NCI-H2196 (cell line): ENCODE measurements around the gene HIVEP3.

Experiments used
- DNase-seq: peaks from one replicate; lab custom pipeline; 2025; ENCODE audit not compliant: unreplicated experiment; lab: John Stamatoyannopoulos, UW

The HIVEP3 gene

DNA sequence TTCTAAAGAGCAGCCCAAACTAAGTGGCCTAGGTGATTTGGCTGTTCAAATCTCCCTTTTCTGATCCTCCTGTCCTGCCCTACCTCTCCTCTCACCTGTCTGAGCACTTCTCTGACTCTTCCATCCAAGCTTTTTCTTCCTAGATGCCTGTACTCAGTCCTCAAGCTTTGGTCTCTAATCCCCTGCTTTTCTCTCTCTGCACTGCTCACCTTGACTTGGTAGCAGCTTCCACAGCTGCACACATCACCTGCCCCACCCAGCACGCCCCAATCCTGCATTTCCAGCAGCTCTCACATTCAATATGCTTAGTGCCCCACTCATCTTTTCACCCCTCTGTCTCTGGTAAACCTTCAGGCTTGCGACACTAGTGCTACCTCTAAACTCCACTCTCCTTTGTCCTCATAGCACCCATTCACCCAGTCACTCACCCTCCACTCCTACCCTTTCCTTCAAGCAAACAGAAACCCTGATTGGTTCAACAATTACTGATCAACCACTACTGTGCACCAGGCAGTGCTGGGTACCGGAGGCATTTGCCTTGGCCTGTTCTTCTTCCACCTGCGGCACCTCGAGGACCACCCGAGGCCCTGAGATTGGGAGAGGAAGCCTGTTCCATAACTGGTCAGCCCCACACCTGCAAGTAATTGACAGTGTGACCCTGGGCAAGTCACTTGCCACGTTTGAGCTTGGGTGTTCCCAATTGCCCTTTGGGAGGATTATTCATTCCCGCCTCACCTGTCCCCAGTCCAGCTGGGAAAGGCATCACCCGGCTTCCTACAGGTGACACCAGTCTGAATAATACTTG is 298.2 kb downstream of the HIVEP3 start:
- DNase-seq, result no peak

DNA sequence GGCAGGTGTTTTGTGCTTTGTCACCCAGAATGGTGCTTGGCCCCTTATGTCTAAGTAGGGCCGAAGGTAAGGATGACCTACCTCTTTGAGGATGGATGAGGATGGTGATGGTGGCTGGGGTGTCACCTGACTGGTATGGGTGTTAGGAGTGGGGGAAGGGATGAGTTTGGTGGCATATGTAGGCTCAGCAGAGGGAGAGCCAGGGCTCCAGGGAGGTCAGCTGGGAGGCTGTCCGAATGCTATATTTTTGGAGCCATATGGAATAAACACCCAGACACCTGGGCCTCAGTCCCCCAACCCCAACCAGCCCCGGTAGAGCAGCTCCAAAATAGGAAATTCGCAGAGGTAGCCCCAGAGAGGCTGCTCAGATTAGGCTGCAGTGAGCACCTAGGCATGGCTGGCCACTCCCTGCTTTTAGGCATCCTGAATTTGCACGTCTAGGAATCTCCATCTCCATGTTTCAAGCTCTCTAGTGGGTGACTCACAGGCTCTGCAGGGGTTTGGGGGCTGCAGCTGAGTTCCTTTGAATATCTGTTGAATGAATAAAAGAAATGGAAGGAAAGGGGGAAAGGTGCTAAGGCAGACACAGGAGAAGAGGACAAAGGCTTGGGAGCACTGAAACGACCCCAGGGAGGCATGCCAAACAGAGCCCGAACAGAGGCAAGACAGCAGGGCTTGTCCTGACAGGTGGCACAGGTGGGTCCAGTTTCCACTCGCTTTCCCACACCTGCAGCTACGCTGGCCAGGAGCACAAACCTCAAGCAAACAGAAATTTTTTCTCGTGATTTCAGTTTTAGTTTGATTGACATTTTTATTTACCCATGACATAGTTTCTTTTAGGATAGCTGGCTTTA is 299.0 kb downstream of the HIVEP3 start:
- no peak for DNase-seq

DNA sequence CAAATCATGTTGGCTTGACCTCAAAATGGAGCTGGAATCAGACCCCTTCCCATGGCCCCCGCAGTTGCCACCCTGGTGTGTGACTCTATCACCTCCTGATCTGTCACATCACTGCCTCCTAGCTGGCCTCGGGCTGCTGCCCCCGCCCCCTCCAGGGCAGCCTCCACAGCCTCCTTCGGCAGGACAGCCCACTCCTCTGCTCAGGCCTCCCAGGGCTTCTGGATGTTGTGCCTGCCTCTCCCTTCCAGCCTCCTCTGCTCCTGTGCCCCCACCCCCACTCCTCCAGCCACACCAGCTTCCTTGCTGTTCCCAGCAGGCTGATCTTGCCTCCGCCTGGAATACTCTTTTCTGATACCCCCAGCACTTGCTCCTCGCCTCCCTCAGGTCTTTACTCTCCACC is 299.9 kb downstream of the HIVEP3 start:
- DNase-seq, result no peak

DNA sequence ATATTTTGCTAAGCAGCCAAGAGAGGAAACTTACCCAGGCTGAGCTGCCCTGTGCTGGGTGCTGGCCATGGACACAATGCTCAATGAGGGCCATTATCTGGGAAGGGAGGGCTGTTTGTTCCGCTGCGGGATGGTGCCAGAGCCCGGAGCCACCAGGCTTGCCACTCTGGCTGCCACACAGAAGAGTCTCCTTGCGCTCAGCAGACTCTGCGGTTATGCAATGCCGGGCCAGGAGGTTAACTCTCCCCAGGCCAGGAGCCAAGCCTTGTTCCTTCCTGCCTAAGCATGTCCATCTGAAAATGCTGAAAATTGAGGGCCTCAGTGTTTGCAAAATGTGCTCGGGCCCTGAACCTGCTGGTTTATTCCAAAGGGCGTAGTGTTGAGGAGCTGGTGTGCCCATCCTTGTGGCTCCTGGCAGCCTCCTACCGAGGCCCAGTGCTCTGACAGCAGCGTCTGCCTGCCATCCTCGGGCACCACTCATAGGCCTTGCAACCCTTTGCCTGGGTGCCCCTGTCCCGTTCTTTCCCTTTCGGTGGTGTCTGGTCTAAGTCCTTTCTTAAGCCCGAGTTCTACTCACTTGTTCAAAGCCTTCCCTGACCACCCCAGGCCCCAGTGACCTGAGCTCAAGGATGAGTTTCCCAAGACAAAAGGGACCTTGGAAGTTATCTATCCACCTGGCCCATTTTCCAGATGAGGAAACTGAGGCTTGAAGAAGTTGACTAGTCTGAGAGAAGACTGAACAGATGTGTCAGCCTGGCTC is 300.5 kb downstream of the HIVEP3 start:
- DNase-seq, result peak; percentile 81

DNA sequence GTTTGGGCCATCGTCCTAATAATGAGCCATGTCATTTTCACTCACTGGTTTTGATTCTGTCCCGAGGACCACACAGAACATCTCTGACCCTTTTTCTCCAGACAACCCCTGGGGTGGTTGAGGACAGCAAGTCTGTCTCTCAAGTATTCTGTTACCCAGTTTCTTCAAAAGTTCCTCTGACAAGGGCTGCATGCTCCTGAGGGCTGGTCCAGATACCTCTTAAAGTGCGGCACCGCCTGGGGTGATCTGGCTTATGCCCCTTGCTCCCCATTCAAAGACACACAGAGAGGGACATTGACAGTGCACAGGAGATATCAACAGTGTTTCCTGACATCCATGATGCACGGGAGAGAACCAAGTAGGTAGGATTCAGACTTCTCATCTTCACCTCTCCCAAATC is 301.4 kb downstream of the HIVEP3 start:
- no peak for DNase-seq

DNA sequence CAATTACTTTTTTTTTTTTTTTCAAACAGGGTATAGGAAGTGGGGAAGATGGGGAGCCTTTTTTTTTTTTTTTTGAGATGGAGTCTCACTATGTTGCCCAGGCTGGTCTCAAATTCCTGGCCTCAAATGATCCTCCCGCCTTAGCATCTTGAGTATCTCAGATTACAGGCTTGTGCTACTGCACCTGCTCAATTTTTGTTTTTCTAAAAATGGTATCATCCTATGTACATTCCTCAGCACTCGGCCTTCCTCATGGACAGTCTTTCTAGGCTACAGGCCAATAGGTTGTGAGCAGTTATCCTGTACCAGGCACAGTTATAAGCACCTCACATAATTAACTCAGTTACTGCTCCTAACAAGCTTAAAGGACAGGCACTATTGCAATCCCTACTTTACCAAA is 302.2 kb downstream of the HIVEP3 start:
- no peak for DNase-seq

DNA sequence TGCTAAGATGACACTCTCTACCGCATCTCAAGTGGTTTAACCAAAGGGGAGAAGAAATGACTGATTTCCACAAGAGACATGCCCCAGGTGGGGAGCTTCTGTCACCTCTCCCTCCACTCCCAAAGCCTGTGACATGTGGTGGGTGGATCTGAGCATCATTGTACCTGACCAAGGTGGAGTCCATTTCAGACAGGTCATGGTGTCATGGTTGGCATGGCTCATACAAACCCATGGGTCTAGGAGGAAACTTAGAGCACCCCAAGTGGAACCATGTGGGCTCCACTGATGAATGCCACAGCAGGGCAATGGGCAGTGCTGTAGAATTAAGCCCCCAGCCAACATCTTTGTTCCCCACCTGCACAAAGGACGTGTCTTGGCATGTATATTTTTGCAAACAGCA is 302.7 kb downstream of the HIVEP3 start:
- no peak for DNase-seq

DNA sequence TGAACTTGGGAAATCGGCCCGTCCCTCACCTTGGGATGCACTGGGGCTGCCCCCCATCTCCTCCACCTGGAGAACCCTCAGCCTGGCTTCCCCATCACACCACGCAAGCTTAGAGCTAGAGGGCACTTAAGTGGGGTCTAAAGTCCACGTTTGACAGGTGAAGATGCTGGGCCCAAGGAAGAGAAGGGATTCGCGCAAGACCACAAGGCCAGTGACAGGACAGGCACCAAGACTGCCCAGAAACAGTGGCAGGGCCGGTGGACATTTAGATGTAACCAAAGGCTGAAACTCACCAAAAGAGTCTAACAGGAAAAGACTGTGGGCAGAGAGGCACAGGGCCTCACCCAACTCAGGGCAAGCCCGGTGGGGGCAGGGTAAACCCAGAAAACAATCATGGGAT is 303.4 kb downstream of the HIVEP3 start:
- no peak for DNase-seq

DNA sequence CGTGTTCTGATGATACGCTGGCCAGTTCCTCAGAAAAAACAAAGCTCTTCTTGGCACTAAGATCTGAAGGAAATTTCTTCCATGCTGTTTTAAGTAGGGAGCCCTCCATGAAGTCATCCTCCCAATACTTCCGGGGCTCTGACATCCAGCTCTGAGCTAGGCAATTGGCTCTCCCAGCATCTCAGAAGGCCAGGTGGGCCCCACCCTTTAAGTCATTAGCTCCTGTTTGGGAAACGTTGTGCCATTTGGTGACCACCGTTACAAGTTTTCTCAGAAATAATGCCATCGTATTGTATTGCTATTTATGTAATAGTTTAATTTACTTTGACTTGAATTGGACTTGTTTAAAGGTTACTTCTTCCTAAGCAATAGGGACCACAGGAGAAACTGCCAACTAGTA is 303.9 kb downstream of the HIVEP3 start:
- DNase-seq, result no peak

DNA sequence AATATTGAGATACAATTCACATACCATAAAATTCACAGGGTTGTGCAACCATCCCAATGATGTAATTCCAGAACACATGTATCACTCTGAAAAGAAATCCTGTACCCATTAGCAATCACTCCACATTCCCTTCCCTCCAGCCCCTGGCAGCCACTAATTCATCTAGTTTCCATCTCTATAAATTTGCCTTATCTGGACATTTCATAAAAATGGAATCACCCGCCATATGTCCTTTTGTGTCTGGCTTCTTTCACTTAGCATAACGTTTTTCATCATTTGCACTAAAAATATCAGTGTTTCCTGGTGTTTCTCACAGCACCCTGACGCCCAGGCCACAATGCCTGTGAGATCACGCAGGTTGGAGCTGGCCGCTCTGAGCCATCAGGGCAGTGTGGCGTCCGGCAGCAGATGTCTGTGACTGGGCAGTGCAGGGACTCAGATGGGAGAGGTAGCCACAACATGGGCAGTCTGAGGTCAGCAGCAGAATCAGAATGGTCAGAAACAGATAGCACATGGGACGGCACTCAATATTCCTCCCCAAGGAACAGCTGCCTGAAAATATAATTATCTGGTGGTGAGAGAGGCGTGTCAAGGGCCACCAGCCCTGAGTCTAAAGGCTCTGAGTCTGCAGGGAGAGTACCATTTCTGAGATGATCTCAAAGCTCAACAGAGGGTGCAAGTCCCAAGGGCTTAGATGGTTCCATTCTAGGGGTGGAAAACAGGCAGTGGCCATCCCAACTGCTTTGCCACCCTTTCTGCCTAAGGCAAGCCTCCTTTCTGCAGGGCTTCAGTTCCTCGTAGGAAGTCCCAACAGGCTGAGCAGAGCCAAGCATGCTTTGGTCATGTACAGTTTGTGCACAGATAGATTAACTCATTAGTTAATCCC is 304.8 kb downstream of the HIVEP3 start:
- DNase-seq, result no peak

DNA sequence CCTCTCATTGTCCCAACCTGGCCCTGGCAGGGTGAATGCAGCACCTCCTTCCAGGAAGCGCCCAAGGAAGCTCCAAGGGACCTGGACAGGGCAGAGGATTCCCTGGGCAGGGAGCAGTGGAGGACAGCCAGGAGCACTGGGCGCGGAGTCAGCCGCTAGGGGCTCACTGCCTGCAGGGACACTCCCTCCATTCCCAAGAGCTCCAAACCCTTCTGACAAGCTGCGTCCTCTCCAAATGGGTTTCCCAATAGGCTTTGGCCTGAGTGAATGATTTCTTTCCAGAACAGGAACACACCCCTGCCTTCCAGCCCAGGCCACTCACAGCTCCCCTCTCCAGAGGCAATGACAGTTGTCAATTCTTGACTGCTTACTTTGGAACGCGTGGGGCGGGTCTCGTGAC is 305.8 kb downstream of the HIVEP3 start:
- DNase-seq, result no peak

DNA sequence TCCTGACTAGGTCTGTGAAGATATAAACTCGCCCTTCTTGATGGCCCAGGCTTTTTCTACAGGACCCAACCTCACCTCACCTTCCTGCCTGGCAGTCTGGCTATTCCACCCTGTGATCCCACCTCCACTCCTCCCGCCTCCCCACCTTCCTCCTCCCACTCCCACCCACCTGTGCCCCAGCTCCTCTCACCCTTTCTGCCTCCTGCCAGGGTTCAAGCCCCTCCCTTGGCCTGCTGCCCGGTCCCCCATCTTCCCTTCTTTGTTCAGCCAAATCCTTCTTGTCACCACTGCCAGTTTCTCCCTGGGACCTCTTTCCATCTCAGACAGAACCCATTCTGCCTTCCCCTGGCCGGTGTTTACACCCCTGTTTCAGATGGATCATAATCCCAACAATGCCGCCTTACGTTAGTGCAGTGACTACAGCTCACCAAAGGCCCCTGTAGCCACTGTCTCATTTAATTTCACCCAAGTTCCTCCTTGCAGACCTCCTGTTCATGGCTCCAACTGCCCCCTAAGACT is 306.7 kb downstream of the HIVEP3 start:
- no peak for DNase-seq

DNA sequence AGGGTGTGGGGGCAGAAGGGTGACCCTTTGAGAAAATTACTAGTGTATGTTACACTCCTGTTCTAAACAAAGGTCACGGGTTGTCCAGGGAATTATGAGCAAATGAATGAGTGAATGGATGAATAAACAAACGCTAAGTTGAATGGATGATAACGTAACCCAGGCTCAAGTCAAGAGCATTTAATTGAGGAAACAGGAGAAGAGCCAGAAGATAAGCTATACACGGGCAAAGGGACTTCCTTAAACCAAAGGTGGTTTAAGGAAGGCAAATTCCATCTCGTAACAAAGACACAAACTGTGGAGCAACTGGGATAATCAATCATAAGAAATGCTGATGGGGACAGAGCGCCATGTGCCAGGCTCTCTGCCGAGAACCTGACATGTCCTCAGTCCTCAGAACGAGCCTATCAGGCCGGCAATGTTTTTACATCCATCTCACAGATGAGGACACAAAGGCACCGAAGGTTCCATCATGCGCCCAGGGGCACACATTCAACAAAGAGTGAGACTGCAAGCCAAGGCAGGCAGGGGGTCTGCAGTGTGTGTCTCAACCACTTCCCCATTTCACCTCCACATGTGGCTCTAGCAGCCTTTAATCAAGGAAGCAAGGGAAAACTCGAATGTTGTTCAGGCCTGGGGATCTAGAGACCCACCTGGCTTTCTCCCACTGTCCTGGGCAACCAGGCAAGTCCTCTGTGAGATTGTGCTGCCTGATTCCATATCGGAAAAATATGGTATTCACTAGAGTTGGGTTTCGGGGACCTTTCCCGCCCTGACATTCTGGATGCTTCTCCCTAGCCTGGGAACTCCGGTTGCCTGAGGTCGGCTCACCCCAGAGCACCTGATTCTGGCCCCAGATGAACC is 307.4 kb downstream of the HIVEP3 start:
- no peak for DNase-seq

DNA sequence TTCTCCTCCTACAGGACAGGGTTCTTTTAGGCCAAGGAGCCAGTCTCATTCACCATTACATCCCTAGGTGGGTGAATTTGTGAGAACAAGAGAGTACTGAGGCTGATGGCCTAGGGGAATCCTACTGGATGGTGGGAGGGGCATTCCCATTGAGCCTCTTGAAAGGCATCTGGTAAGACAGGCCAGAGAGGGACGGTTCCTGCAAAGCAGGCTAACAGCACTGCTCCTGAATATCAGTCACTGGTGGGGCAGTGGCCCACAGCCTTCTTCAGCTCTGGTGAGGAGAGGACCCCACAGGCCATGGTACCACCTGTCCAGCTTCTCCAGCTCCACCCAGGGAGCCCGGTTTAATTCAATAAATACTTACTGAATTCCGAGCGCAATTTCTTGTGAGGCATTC is 308.4 kb downstream of the HIVEP3 start:
- DNase-seq, result no peak

DNA sequence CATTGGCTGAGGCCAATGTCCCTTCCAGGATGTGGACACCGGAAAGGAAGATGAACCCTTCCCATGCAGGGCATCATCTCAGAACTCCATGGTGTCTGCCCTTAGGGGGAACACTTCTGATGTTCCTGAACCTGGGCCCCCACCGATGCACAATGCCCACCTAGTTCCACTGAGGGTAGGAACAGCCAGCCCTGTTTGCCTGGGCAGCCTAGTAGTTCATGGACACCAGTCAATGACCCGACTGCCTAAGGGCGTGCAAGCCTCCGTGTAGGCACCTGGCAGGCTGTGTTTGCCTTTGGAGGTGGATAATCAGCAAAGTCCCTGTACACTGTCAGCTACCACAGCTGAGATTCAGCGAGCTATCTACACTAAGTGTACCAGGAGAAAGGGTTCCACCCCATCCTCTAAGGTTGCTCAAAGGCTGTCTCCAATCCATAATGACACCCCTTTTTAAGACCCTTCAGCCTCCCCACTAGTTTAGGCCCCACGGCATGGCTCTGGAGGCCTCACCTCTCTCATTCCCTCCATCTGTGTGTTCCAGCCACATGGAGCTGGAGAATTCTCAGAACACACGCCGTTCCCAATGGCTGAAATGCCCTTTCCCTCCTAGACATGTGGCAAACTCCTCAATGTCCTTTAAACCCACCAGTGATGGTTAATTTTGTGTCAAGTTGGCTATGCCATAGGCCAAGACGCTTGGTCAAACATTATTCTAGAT is 309.4 kb downstream of the HIVEP3 start:
- DNase-seq, result no peak

DNA sequence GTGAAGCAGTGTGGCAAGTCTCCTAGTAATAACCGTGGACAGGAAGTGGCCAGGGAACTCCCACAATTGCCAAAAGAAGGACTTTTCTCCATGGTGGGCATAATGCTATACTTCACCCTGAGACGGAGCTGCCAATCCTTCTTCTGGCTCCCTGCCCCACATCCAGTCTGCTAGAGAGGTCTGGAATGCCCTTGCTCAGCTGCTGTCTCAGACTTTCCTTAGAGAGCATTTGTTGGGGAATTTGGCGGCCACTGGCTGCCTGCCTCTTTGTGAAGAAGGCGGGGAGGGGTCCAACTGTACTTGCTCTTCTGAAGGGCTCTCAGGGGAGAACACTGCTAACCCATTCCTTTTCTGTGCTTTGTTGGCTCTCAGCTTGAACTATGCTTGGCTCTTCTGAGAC is 310.5 kb downstream of the HIVEP3 start:
- no peak for DNase-seq

DNA sequence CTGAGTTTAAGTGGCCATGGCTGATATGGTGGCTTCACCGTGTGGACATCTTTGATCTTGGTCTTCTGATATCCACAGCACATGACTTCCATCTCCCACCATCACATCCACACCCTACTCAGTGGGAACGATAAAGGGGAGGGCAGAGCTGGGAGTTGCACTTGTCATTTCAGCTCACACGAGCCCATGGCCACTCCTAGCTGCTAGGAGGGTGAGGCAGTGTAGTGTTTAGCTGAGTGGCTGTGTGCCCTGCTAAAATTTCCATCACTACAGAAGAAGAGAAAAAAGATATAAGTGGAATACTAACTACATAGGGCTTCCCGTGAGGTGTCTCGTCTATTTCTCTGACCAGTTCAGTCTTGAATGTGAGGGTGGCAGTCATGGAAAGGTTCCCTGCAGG is 310.9 kb downstream of the HIVEP3 start:
- DNase-seq, result no peak

DNA sequence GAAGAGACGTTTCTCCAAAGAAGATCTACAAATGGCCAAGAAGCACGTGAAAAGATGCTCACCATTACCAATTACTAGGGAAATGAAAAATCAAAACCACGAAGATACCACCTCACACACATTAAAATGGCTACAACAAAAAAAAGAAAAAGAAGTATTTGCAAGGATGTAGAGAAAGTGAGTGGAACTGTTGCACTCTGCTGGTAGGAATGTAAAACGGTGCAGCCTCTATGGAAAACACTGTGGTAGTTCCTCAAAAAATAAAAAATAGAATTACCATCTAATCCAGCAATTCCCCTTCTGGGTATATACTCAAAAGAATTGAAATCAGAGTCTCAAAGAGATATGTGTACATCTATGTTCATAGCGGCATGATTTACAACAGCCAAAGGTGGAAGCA is 318.8 kb downstream of the HIVEP3 start:
- no peak for DNase-seq

DNA sequence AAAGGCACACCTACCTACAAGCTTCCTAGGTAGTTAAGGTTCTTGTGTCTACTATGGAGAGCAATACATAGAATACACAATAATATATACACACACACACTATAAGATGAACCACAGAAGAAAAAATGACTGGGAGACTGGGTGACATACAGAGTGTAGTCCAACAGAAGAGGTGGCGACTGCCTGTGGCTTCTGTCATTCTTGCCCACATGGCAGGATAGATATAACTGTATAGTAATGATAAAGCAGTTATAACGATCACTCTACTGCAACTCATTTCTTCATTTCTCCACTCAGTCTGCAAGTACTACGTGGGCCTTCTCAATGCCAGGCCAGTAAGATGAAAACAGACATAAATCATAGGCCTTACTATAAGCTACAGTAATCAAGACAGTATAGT is 320.4 kb downstream of the HIVEP3 start:
- no peak for DNase-seq
